Heart right ventricle (tissue), 16 donors: ENCODE measurements around the gene BASP1. TPM values are rescaled to one million over a fixed set of nuclear protein-coding genes. Genes with fewer than 3 reads are reported as not detected.

Experiments
- ATAC-seq, 8 donors: fragments of 200-7000 bp; cut with Tn5 transposase; one replicate each; pipeline ENCODE4 v1.9.1; 2020; ENCODE audit warnings: mild to moderate bottlenecking in 8 of 8, moderate library complexity in 8 of 8, moderate number of reproducible peaks in 1 of 8
- DNase-seq, 2 donors: peaks; one replicate each; pipeline ENCODE4 v3.0.0-alpha.2; 2020
- H3K27ac ChIP-seq, 10 donors: fragments of 200-600 bp; sonication (generic) in 2 of 10; one replicate each; pipeline versions ENCODE4 v1.5.0 to v1.8.0; 2020 to 2022; ENCODE audit warnings: mild to moderate bottlenecking in 3 of 10
- H3K27me3 ChIP-seq, 7 donors: fragments of 200-600 bp; one replicate each; pipeline ENCODE4 v1.8.0; 2021 to 2022; ENCODE audit warnings: mild to moderate bottlenecking in 2 of 7
- H3K36me3 ChIP-seq, 9 donors: fragments of 200-600 bp; sonication (generic) in 1 of 9; one replicate each; pipeline versions ENCODE4 v1.5.0 to v1.8.0; 2020 to 2022; ENCODE audit warnings: mild to moderate bottlenecking in 2 of 9
- H3K4me1 ChIP-seq, 9 donors: fragments of 200-600 bp; sonication (generic) in 1 of 9; one replicate each; pipeline versions ENCODE4 v1.5.0 to v1.8.0; 2020 to 2022; ENCODE audit warnings: mild to moderate bottlenecking in 4 of 9
- H3K4me3 ChIP-seq, 10 donors: fragments of 200-600 bp; sonication (generic) in 2 of 10; one replicate each; pipeline versions ENCODE4 v1.5.0 to v1.8.0; 2020 to 2022; ENCODE audit warnings: mild to moderate bottlenecking in 7 of 10, moderate library complexity in 2 of 10
- H3K9me3 ChIP-seq, 11 donors: fragments of 200-600 bp in 10 of 11; sonication (generic) in 2 of 11; one replicate each; pipeline versions ENCODE4 v1.5.0 to v1.8.0; 2013 to 2022; ENCODE audit warnings: mild to moderate bottlenecking in 2 of 11, control low read depth in 1 of 11, moderate library complexity in 1 of 11
- CTCF ChIP-seq, 9 donors: fragments of 200-600 bp; sonication (generic) in 2 of 9; IDR thresholded peaks; one replicate each; pipeline versions ENCODE4 v1.5.0 to v1.8.0; 2021 to 2022; ENCODE audit warnings: antibody characterized with exemption in 9 of 9, mild to moderate bottlenecking in 5 of 9, moderate library complexity in 1 of 9
- whole genome bisulfite sequencing, 2 donors: extraction: QIAGEN DNeasy Blood & Tissue Kit; methylation state at CpG; one replicate each; pipeline ENCODE4 v1.1.7; 2013; ENCODE audit warnings: inconsistent platforms in 1 of 2; 5-methylcytosine and 5-hydroxymethylcytosine counted together
- intact Hi-C, 10 donors: fragments of 100-400 bp; cut with DNase I; formaldehyde crosslinking; loops; one replicate each; pipeline versions ENCODE4 v1.11.1 to v1.14.2; 2022
- polyA plus RNA-seq, 2 donors: library from polyadenylated mRNA; stranded (reverse); fragments of 200-250 nt; gene quantifications; one replicate each; pipeline ENCODE4 v1.2.3, GENCODE V29; 2013
- total RNA-seq, 10 donors: library from RNA; stranded (reverse); fragmentation: NEBNext Ultra II Directional in 3 of 10; extraction: Animal tissue kit (Norgen Biotek cat#: 25700) in 3 of 10; gene quantifications; one replicate each; pipeline versions ENCODE4 v1.2.1 to v1.2.4, GENCODE V29; 2021 to 2023
- donor health status: Arrhythmogenic right ventricular cardiomyopathy.
- donor health status: ischemic (EF 13 %, LVEDD 7.1; RV severe dilation, severe dysfunction).
- donor health status: healthy with polysubstance abuse.
- donor health status: DM: no; HTN: yes; CAD: no.
- donor health status: DM: no; HTN: no; CAD: no.
- donor health status: ischemic (EF 25% LVEDD 6.9; RV normal size, moderate dysfunction).
- donor health status: ischemic (EF 25% LVEDD 5.7; RV mildly dilated, moderate dysfunction).
- donor health status: healthy.
- donor health status: DM: yes; HTN: yes; CAD: no.
- donor health status: Ischemic cardiomyopathy.
- donor health status: ischemic (EF 35%, LVEDD 5.7; RV mildly dilated, moderate dysfunction).
- donor health status: nonischemic (EF 11% LVEDD 7.7; RV severe dilation, severe dysfunction).
- donor health status: DM: yes; HTN: yes; CAD: no.
- donor health status: PGD.
- donor health status: ischemic (EF 29% LVEDD 5.4; RV normal size, mild dysfunction).
- donor health status: nonischemic (EF 23%, LVEDD 6.1; RV moderate dilation, normal function).

The BASP1 gene
- total and polyA plus RNA-seq, 12 donors = 0.42 to 8.8 (median 1.6) TPM

- ATAC-seq = no peak
- intact Hi-C loops = no loop called here
- no peak for TF ChIP-seq CTCF (IDR thresholded peaks at IDR 0.05)
- WGBS, 2 donors = 94 to 96% methylated on average over 27 to 57 of the region's 57 CpGs
- Histone ChIP-seq H3K27me3 (peaks cover 0 to 4% (median 0%) of the 10 kb centered on the region in 7 donors), H3K36me3 (peaks cover 0 to 14% (median 0%) of the 10 kb centered on the region in 9 donors), H3K27ac (no peak overlapping the region), H3K9me3 (no peaks in the 10 kb centered on the region), H3K4me3 (no peak overlapping the region), H3K4me1 (no peaks in the 10 kb centered on the region)
- no peak for DNase-seq
Observed at GRCh38 chr5:17275289-17276158, 58.1 kb downstream of the BASP1 start.

- TF ChIP-seq CTCF (IDR thresholded peaks at IDR 0.05) = no peak
- intact Hi-C loops = no loop called here
- no peak for DNase-seq
- WGBS, 2 donors = 82 to 89% methylated on average over 3 of the region's 3 CpGs
- H3K27ac ChIP-seq = no peak overlapping the region
- no peak for ATAC-seq
- H3K36me3 ChIP-seq = peaks cover 0 to 14% (median 0%) of the 10 kb centered on the region in 9 donors
- H3K4me3 ChIP-seq = no peak overlapping the region
- H3K9me3 ChIP-seq = no peaks in the 10 kb centered on the region
- peaks cover 0 to 4% (median 0%) of the 10 kb centered on the region in 7 donors for H3K27me3 ChIP-seq
- H3K4me1 ChIP-seq = no peaks in the 10 kb centered on the region
Observed at GRCh38 chr5:17276445-17276844, 59.0 kb downstream of the BASP1 start.

GRCh38 chr5:17277907-17278306, 60.5 kb downstream of the BASP1 start:
- no peak for DNase-seq
- H3K4me1 ChIP-seq = peaks cover 0 to 9% (median 0%) of the 10 kb centered on the region in 9 donors
- ATAC-seq = no peak
- WGBS, 2 donors = 96% methylated on average over 5 of the region's 5 CpGs
- peaks cover 0 to 14% (median 0%) of the 10 kb centered on the region in 9 donors for H3K36me3 ChIP-seq
- H3K27me3 ChIP-seq = peaks cover 0 to 4% (median 0%) of the 10 kb centered on the region in 7 donors
- H3K27ac ChIP-seq = no peak overlapping the region
- H3K4me3 ChIP-seq = no peak overlapping the region
- no peak for TF ChIP-seq CTCF (IDR thresholded peaks at IDR 0.05)
- intact Hi-C loops = no loop called here
- no peaks in the 10 kb centered on the region for H3K9me3 ChIP-seq

GRCh38 chr5:17278931-17279330, 61.5 kb downstream of the BASP1 start:
- Histone ChIP-seq H3K4me1 (peaks cover 0 to 9% (median 0%) of the 10 kb centered on the region in 9 donors), H3K36me3 (peaks cover 0 to 14% (median 0%) of the 10 kb centered on the region in 9 donors), H3K27ac (no peak overlapping the region), H3K27me3 (no peaks in the 10 kb centered on the region), H3K9me3 (no peaks in the 10 kb centered on the region), H3K4me3 (no peak overlapping the region)
- intact Hi-C loops = no loop called here
- DNase-seq (no peak), ATAC-seq (no peak)
- 88 to 93% methylated on average over 7 of the region's 7 CpGs for WGBS, 2 donors
- TF ChIP-seq CTCF (IDR thresholded peaks at IDR 0.05) = no peak
